ENCODE results near the gene LYG1. TPM values are rescaled to one million over a fixed set of nuclear protein-coding genes. Genes with fewer than 3 reads are reported as not detected.

LYG1 gene
- total and polyA plus RNA-seq, 3 experiments from 2014 or later: 1.0 to 1.1 TPM; not detected in 1

Other genes starting within 250 kb of the LYG1 start
- gene C2orf15, start 159.5 kb downstream of the LYG1 start, total RNA-seq: under 1 TPM; 0.86 to 0.92 TPM
- gene C2orf15, start 159.5 kb downstream of the LYG1 start, polyA plus RNA-seq: 4.7 TPM
- gene TSGA10, start 146.3 kb downstream of the LYG1 start, total RNA-seq: 1 to 10 TPM; 6.4 to 6.7 TPM
- gene TSGA10, start 146.3 kb downstream of the LYG1 start, polyA plus RNA-seq: 16.8 TPM
- 1 to 10 TPM; 4.9 to 5.5 TPM for gene LIPT1, start 146.2 kb downstream of the LYG1 start, total RNA-seq
- 21.9 TPM for gene LIPT1, start 146.2 kb downstream of the LYG1 start, polyA plus RNA-seq
- gene MITD1, start 120.1 kb downstream of the LYG1 start, total RNA-seq: 10 to 100 TPM; 55.4 to 58.7 TPM
- 43.1 TPM for gene MITD1, start 120.1 kb downstream of the LYG1 start, polyA plus RNA-seq
- gene MRPL30, start 120.0 kb downstream of the LYG1 start, total RNA-seq: 10 to 100 TPM; 28.8 to 29.8 TPM
- gene MRPL30, start 120.0 kb downstream of the LYG1 start, polyA plus RNA-seq: 22.8 TPM
- gene LYG2, start 45.5 kb downstream of the LYG1 start, total RNA-seq: not detected
- not detected for gene LYG2, start 45.5 kb downstream of the LYG1 start, polyA plus RNA-seq
- 10 to 100 TPM; 32.9 to 34.1 TPM for gene TXNDC9, start 35.1 kb upstream of the LYG1 start, total RNA-seq
- gene TXNDC9, start 35.1 kb upstream of the LYG1 start, polyA plus RNA-seq: 51.3 TPM
- gene EIF5B, start 36.2 kb upstream of the LYG1 start, total RNA-seq: 10 to 100 TPM; 82.8 to 96.2 TPM
- gene EIF5B, start 36.2 kb upstream of the LYG1 start, polyA plus RNA-seq: 18.1 TPM
- gene REV1, start 188.8 kb upstream of the LYG1 start, total RNA-seq: 10 to 100 TPM; 30.0 to 30.8 TPM
- 25.5 TPM for gene REV1, start 188.8 kb upstream of the LYG1 start, polyA plus RNA-seq